ENCODE measurements around the gene MYCBPAP.
A peak's percentile ranks its signal among the peaks of the same experiment; 100 is the strongest.

MYCBPAP gene

GRCh38 chr17:50537721-50538548 lies 29.7 kb downstream of the MYCBPAP start:
- DNase-seq: no peak

- no peak for DNase-seq
Observed at GRCh38 chr17:50538549-50539410, 30.5 kb downstream of the MYCBPAP start.

DNA sequence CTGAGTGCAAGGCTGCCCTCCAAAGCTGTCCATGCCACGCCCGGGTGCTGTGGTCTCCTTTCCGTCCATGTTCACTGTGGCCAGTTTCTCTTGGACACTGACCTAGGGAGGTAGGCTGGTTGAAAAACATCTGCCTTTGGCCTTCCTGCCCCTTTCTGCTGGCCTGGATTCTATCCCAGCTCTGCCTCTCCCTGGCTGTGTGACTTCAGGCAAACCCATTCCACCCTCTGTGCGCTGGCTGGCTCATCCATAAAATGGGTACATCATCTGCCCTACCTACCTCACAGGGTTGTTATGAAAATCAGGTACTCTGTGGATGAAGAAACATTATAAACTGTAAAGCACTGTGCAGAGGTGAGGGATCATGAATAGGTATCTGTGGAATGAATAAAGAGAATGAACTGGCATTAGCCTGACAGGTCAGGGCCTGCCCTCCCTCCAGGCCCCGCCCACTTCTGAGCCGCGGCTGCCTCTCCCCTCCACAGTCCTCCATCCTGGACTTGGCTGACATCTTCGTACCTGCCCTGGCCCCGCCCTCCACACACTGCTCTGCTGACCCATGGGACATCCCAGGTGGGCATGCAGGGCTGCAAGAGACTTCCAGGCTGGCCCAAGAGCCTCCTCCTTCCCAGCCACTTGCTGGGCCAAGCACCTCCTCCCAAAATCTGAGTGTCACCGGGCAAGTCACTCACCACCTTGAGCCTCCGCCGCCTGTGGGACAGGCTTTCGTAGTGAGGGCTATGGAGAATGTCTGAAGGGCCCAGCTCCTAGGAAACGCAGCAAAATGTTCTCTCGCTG lies 31.7 kb downstream of the MYCBPAP start:
- DNase-seq: no peak

DNA sequence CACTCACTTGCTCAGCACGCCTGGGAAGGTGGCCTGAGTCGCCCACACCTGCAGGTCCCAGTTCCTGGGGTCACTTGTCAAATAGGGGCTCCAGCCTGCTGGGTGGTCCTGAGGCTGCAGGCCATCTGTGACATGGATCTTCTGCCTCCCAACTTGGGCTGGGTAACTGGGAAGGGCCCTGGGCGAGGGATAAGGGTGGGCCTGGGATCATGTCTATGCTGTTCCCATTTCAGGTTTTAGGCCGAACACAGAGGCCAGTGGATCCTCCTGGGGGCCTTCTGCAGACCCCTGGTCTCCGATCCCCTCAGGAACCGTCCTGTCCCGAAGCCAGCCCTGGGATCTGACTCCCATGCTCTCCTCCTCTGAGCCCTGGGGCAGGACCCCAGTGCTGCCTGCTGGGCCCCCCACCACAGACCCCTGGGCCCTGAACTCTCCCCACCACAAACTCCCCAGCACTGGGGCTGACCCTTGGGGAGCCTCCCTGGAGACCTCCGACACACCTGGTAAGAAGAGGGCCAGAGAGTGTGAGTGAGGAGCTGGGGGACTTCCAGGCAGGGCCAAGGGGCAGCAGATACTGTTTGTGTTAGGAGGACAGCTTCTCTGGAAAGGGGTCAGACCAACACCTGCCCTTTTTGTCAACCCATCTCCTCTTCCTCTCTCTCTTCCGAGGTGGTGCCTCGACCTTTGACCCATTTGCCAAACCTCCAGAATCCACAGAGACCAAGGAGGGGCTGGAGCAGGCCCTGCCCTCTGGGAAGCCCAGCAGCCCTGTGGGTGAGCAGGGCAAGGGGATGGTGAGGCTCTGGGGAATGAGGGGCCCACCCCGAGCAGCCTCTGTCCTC lies 32.5 kb downstream of the MYCBPAP start:
- DNase-seq: no peak

- no peak for DNase-seq
Observed at GRCh38 chr17:50541402-50541715, 33.1 kb downstream of the MYCBPAP start.

GRCh38 chr17:50541716-50542688 lies 33.8 kb downstream of the MYCBPAP start:
- peak; percentile 66 for DNase-seq

DNA sequence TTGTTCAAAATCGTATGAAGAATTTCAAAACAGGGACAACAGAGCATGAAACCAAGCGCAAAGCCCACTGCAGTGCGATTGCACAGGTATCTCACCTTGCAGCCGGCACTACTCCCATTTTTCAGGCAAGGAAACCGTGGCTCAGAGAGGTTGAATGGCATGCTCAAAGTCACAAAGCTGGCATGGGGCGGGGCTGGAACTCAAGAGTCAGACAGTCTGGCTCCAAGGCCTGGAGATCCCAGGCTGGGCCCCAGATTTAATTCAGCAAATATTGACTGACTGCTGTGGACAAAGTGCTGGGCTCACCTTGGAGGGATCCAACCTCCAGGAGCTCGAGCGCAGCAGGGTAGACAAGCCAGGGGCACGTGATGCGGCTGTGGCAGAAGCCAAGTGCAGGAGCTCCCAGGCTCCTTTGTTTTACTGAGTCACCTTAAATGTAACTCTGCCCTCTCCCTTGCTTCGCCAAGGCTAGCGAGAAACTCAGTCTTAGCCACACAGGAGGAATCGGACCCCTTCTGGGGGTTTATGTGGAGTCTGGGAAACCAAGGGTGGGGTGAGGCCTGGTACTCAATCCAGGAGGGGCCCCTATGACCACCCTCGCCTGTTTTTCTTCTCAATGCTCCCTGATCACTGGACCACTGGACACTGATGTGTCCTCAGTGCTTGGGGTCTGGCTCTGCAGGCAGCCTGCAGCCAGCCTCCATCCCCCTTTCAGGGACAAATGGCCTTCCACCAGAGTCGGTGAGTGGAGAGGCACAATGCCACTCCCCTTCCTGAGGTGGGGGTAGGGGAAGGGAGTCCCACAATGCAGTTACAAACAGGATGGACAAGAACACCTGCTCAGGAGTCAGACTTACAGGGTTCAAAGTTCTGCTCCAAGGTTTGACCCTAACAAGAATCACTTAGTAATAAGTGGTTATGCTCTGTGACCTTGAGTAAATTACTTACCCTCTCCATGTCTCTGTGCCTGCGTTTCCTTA lies 34.8 kb downstream of the MYCBPAP start:
- DNase-seq: no peak

- DNase-seq: no peak
Observed at GRCh38 chr17:50544516-50544915, 36.3 kb downstream of the MYCBPAP start.

- DNase-seq: no peak
Observed at GRCh38 chr17:50545311-50545710, 37.1 kb downstream of the MYCBPAP start.

GRCh38 chr17:50546701-50547034 lies 38.4 kb downstream of the MYCBPAP start:
- DNase-seq: no peak

GRCh38 chr17:50547035-50547735 lies 38.9 kb downstream of the MYCBPAP start, which contains the start of gene SPATA20:
Gene SPATA20, plus strand, starts transcription at chr17:50547174. Its CDS starts 35 bp downstream, at chr17:50547209.
- peak; percentile 69 for DNase-seq

DNA sequence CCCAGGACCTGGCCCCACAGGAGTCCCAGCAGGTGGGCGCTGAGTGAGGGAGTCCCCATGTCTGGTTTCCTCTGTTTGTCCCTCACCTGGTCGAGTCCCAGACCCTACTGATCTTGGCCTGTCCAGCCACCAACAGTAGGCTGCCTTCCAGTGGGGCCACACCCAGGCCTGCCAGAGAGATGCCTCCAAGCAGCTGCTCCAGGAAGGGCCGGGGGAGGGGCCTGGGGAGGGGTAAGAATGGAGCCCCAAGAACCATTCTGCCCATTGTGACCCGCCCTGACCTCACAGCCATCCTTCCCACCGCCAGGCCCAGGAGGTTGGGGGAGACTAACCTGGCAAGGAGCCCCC lies 39.5 kb downstream of the MYCBPAP start:
- no peak for DNase-seq

DNA sequence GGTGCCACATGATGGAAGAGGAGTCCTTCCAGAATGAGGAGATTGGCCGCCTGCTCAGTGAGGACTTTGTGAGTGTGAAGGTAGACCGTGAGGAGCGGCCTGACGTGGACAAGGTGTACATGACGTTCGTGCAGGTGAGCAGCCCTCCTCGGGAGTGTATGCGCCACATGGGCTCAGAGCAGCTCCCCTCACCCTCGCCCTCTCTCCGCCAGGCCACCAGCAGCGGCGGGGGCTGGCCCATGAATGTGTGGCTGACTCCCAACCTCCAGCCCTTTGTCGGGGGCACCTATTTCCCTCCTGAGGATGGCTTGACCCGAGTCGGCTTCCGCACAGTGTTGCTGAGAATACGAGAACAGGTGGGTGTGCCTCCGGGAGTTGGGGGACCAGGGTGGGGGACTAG lies 40.6 kb downstream of the MYCBPAP start:
- DNase-seq: no peak

- DNase-seq: no peak
Observed at GRCh38 chr17:50549256-50549941, 41.2 kb downstream of the MYCBPAP start.

DNA sequence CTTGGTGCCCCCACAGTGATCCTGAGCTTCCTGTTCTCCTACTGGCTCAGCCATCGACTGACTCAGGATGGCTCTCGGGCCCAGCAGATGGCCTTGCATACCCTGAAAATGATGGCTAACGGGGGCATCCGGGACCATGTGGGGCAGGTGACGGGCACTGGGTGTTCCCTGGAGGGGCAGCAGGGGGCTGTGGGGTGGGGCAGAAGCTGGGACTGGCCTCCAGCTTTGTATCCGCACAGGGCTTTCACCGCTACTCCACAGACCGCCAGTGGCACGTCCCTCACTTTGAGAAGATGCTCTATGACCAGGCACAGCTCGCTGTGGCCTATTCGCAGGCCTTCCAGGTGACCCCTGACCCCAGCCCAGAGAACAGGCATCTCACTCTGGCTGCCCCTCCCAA lies 41.7 kb downstream of the MYCBPAP start:
- no peak for DNase-seq

GRCh38 chr17:50550661-50551432 lies 42.6 kb downstream of the MYCBPAP start:
- no peak for DNase-seq

- DNase-seq: no peak
Observed at GRCh38 chr17:50551433-50551815, 43.2 kb downstream of the MYCBPAP start.

GRCh38 chr17:50551884-50552283 lies 43.6 kb downstream of the MYCBPAP start:
- no peak for DNase-seq

Data from GOT3 (cell line).